Activated naive CD4-positive, alpha-beta T cell (primary cell): ENCODE data around the gene PGF.

Experiments used
- DNase-seq, 4 experiments: peaks; one replicate each; lab custom pipeline; 2025; lab: John Stamatoyannopoulos, UW

Gene PGF

GRCh38 chr14:74956280-74957072 lies 1.1 kb upstream of the PGF start:
- no peak for DNase-seq

GRCh38 chr14:74956027-74956279 lies 556 bp upstream of the PGF start:
- DNase-seq: no peak

DNA sequence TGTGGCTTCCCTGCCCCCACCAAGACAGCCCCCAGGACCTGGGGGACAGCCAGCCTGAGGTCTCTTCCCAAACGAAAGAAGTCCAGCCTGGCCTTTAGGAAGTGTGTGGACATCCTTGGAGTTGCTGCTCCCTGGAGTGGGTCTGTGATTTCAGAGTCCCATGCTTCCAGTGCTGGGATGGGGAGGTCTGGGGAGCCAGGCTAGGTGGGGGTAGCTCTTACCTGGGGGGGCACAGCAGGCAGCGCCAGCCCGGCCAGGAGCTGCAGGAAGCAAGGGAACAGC lies 509 bp downstream of the PGF start:
- DNase-seq: no peak

DNA sequence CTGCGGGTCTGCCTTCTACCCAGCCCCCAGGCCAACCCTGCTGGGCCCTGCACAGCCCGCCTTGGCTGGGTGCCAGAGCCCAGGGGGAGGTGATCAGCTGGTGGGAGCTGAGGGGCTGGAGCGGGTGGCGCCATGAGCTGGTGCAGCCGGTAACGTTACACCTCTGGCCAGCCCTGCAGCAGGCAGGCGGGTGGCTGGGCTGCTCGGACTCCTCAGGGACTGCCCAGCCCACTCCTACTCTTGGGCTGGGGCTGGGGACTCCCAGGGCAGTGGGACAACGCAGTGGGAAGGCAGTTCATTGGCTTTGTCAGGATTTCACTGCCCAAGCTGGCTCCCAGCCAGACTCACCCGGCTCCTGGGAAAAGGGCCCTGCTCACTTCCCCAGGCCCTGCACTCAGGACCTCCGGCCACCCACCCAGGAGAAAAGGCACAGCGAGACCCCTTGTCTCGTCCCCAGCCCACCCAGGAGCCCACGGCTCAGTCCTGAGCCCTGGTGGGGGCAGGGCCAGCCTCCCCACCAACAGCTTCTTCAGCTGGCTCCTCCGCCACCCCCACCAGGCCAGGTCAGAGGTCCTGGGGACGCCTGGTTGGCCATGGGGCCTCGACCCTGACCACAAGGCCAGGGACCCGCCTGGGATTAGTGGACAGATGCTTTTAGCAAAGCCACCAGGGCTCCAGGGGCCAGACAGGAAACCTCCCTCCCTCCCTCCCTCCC lies 1.0 kb downstream of the PGF start:
- DNase-seq: no peak

DNA sequence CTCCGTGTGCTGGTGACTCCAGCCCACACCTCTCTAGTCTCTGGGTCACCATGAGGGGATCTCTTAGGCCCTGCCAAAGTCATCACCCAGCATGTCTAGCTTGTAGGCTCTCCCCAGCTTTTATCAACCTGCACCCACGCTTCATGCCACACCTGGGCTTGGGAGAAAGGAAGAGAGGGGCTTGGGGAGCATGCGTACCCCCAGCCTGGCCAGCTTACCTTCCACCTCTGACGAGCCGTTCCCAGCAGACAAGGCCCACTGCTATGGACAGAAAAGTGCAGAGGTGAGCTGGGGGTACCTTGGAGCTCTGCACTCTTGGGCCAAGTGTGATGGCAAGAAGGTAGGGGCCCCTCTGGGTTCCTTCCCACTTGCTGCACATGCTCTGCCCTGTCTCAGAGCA lies 1.7 kb downstream of the PGF start:
- no peak for DNase-seq

DNA sequence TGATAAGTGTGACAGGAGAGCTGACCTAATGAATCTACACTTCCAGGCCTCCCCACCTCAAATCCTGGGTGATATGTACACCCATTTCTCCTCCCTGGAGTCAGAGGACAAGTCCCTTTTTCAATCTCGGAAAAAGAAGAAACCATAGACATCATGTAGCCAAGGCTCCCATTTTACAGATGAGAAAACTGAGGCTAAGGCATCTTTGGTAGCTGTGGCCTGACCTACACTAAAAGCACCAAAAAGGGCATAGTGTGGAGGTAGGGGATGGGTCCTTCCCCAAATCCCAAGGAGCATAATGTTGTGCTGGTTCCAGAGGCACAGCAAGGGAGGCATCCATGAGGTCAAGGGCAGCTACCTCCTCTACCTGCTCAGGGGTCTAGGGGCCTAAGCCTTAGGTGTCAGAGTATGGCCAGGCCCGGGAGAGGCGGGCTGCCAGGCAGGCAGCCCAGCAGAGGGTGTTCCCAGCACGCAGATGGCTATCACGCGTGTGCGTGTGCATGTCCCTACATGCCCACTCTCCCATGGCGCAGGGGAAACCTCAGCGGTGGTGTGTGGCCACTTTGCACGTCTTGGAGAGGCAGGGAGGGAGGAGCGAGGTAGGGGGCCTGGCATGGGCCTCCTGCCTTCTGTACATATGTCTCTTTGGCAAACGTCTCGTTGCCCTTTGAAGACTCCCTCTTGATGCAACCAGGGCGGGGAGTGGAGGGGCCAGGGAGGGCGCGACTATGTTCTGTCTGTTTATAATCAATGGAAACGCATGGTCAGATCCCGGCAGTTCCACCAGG lies 2.5 kb downstream of the PGF start:
- no peak for DNase-seq

DNA sequence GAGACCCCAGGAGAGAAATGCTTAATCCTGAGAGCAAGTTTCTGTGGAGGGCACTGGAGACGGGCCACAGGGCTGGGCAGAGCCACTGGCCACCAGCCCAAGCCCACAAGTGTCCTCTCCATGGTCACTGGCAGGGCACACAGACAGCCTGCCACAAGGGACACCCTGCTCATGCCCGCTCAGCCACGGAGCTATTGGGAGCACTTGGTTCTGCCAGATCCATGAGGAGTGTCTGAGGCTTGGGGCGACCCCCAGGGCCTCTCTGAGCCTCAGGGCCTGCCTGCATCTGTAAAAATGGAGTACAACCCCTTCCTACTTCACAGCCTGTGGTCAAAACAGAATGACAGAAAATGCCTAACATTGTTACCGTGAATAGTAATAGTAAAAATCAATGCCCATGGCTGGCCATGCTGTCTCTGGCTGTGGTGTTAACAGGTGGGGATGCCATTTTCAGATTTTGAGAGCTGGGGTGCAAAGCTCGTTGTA lies 3.2 kb downstream of the PGF start:
- no peak for DNase-seq

DNA sequence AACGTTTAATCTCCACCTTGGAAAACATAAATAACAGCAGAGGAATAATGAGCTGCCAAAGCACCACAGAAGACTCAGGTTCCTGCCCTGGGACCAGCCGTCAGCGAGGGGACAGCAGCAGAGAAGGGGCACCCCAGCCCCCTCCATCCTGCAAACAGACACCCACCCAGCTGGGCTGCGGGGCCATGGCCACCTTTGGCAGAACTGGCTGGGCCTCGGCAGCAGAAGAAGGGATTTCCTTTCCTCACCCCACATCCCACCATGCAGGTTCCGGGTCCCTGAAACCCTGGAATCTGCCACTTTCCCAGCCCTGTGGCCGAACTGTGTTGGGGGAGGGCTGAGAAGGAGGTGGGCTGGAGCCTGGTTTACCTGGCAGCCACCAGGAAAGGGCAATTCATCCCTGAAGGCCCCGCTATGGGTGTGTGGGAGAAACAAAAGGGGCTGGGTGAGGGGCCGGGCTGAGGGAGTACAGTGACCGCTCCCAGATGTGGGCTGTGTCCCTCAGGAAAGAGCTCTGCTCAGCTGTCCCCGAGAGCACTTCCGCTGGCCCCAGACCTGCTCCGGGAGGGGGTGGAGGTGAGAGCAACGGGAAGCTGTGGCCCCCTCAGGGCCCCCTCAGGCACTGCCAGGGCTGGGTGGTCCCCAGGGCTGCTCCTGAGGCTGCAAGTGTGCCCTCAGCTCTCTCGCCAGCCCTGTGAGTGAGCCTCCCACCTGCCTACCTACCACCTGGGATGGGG lies 3.8 kb downstream of the PGF start:
- no peak for DNase-seq

- no peak for DNase-seq
Measured at GRCh38 chr14:74950795-74951442, 4.5 kb downstream of the PGF start.

DNA sequence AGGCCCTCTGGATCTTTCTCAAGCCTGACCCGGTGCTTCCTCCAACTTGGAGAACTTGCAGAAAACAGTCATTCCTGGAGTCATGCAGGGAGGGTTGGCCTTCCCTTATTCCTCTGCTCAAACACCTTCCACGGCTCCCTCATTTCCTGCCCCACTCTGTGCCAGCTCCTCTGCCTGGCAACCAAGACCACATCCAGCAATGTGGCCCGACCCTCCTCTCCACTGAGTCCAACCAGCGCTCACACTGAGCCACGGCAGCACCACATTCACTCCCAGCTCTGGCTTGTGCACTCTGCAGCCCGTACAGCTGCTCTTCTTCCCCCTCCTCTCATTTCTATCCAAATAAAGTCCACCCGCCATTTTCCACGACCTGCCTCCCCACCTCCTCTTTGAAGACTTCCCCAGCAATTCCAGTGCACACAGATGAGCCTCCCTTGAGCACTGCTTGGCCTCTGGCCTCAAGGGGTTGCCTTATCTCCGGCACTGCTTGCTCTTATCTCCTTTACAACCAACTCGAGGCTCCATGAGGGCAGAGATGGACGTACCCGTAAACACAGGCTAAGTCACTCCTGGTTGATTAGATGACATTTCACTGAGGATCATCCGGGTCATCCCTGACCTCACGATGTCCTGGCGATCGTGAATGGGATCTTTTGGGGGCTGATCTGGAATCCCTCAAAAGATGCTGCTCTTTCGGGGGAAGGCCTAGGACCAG lies 5.4 kb downstream of the PGF start:
- DNase-seq: no peak

DNA sequence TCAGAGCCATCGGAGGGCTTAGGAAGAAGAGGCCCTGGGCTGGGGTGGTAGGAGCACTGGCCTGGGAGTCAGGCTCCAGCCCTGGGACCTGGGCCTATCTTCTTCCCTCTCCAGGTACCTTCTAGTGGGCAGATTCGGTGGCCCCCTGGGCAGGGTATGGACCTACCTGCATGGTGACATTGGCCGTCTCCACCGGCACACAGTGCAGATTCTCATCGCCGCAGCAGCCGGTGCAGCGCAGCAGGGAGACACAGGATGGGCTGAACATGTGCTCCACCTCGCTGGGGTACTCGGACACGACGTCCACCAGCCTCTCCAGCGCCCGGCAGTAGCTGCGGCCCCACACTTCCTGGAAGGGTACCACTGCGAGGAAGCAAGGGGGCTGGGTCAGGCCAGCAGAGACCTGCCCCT lies 6.2 kb downstream of the PGF start:
- DNase-seq: no peak

- DNase-seq: no peak
Measured at GRCh38 chr14:74948228-74949175, 6.9 kb downstream of the PGF start.

- DNase-seq: no peak
Measured at GRCh38 chr14:74947353-74948227, 7.8 kb downstream of the PGF start.

GRCh38 chr14:74946659-74947281 lies 8.6 kb downstream of the PGF start:
- DNase-seq: no peak

DNA sequence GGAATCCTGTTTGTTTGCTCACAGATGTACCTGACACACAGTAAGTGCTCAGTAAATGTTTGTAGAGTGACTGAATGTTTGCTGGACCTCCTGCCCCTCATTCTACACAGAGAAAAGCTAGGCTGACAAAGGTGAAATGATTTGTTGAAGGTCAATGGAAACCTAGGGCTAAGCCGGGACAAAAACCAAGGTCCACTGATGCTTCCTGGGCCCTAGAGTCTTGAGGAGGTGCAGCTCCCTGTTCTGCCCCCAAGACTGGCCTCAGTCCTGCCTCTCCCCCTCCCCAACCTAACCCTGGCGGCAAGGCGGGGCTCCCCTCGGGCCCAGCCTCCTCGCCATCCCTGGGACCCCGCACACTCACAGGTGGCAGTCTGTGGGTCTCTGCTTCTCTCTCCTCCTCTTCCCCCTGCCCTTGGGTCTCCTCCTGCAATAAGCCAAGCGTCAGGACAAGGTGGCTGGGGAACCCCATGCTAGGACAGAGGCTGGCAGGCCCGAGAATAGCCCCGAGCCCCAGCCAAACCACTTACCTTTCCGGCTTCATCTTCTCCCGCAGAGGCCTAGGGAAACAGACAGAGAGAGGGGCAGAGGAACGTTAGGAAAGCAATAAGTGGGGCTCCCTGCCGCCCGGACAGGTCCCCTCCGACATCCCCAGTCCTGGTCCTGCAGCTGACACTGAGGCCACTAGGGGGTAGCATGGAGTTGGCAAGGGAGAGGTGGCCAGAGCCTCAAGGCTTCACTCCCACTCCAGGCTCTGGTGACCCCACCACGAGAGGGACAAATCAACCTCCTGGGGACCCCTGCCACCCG lies 9.3 kb downstream of the PGF start:
- peak; percentile 23 to 64 (median 46) for DNase-seq

DNA sequence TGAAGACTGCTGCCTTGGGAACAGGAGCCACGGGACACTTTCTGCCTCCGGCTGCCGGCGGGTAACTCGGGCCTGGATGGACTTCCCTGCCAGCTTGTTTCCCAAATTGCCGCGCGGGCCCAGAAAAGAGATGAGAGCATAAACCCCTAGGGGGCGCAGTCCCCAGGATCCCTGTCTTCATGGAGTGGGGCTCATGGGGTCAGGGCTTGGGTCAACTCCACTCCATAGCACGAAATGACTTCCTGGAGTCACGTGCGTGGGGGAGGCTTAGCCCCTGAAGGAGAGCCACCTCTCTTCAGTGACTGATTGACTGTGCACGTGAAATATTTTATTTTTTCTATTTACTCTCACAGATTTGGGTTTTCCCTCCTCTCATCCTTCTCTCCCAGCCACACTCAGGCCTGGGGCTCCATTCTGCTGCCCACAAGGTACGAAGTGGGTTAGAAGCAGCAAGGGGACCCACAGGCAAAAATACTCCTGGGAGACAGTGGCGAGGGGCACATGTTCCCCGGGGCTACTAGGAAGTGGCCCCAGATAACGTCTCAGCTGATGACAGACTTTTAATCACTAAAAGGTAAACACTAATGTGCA lies 10.0 kb downstream of the PGF start:
- no peak for DNase-seq

DNA sequence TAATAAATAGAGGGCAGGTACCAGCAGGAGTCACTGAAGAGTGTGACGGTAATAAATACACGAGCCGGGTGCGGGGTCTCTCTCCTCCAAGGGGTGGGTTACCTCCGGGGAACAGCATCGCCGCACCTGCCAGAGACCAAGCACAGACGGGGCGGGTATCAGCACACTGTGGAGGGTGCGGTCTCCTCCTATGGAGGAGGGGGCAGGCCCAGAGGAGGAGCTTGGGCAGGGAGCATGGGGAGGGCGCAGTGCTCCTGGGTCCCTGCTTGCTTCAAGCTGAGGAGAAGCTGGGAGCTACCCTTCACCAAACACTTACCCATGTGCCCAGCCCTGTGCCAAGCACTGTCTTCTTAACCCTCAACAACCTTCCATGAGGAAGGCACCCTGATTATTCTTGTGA lies 12.8 kb downstream of the PGF start:
- no peak for DNase-seq
